Stimulated activated naive CD4-positive, alpha-beta T cell treated with Interleukin-2 at 50 U/mL for 16 hours (primary cell): ENCODE data around the gene TUT4.

Source experiments
- DNase-seq: peaks from one replicate; lab custom pipeline; 2025; lab: John Stamatoyannopoulos, UW

Gene TUT4

GRCh38 chr1:52531249-52531872 lies 21.5 kb downstream of the TUT4 start:
- DNase-seq = no peak

GRCh38 chr1:52530563-52531144 lies 22.2 kb downstream of the TUT4 start:
- DNase-seq = no peak

- DNase-seq = no peak
Measured at GRCh38 chr1:52523376-52523775, 29.5 kb downstream of the TUT4 start.

GRCh38 chr1:52520148-52520547 lies 32.7 kb downstream of the TUT4 start:
- DNase-seq = no peak

GRCh38 chr1:52518962-52519361 lies 33.9 kb downstream of the TUT4 start:
- DNase-seq = no peak

GRCh38 chr1:52511851-52512615 lies 40.9 kb downstream of the TUT4 start:
- DNase-seq = no peak

- no peak for DNase-seq
Measured at GRCh38 chr1:52511439-52511838, 41.5 kb downstream of the TUT4 start.

GRCh38 chr1:52506920-52507546 lies 45.9 kb downstream of the TUT4 start:
- no peak for DNase-seq

GRCh38 chr1:52506349-52506748 lies 46.5 kb downstream of the TUT4 start:
- DNase-seq = no peak

GRCh38 chr1:52504720-52505119 lies 48.2 kb downstream of the TUT4 start:
- no peak for DNase-seq

- no peak for DNase-seq
Measured at GRCh38 chr1:52503706-52504105, 49.2 kb downstream of the TUT4 start.

- DNase-seq = no peak
Measured at GRCh38 chr1:52502789-52503188, 50.1 kb downstream of the TUT4 start.

GRCh38 chr1:52487632-52488031 lies 65.3 kb downstream of the TUT4 start:
- no peak for DNase-seq

- DNase-seq = no peak
Measured at GRCh38 chr1:52482326-52483004, 70.4 kb downstream of the TUT4 start.

GRCh38 chr1:52479076-52479475 lies 73.8 kb downstream of the TUT4 start:
- no peak for DNase-seq

- no peak for DNase-seq
Measured at GRCh38 chr1:52477876-52478275, 75.0 kb downstream of the TUT4 start.

- DNase-seq = no peak
Measured at GRCh38 chr1:52476943-52477342, 75.9 kb downstream of the TUT4 start.

- DNase-seq = no peak
Measured at GRCh38 chr1:52474807-52475206, 78.1 kb downstream of the TUT4 start.

- no peak for DNase-seq
Measured at GRCh38 chr1:52473039-52473438, 79.9 kb downstream of the TUT4 start.

GRCh38 chr1:52472384-52472783 lies 80.5 kb downstream of the TUT4 start:
- DNase-seq = no peak

GRCh38 chr1:52469108-52469507 lies 83.8 kb downstream of the TUT4 start:
- DNase-seq = no peak

GRCh38 chr1:52463891-52464290 lies 89.0 kb downstream of the TUT4 start:
- no peak for DNase-seq
